ENCODE data around the gene SREBF2. TPM values are rescaled to one million over a fixed set of nuclear protein-coding genes. Genes with fewer than 3 reads are reported as not detected.

The SREBF2 gene
- total and polyA plus RNA-seq, 2 donors (not counting 1 experiment from before 2014, with no cell fraction given), result 116 to 287 TPM

GRCh38 chr22:41810022-41810421 lies 22.9 kb upstream of the SREBF2 start:
- Mint-ChIP-seq H3K4me1 (no peaks in the 10 kb centered on the region), H3K27ac (no peak overlapping the region), H3K27me3 (no peaks in the 10 kb centered on the region), H3K9me3 (ENCODE audit: insufficient read depth) (no peaks in the 10 kb centered on the region), H3K4me3 (no peak overlapping the region)
- H3K27ac ChIP-seq (ENCODE audit: low read length in 2 of 2), result no peak overlapping the region
- TF ChIP-seq CTCF (IDR thresholded peaks at IDR 0.05) (no peak), EZH2 (IDR thresholded peaks at IDR 0.05; ENCODE audit: borderline replicate concordance, insufficient read depth, low read depth, low read length, poor library complexity, severe bottlenecking) (no peak)
- no peak overlapping the region for H3K4me2 ChIP-seq (replicated peaks; ENCODE audit: low read depth, low read length, poor library complexity, severe bottlenecking)
- H3K9me3 ChIP-seq (ENCODE audit: control extremely low read depth in 1 of 3, control insufficient read depth in 2 of 3, insufficient read depth in 1 of 3, low read length in 2 of 3), result no peaks in the 10 kb centered on the region
- no peak overlapping the region for H2AFZ ChIP-seq (ENCODE audit: insufficient read depth, low read depth, low read length, poor library complexity, severe bottlenecking)
- H3K4me1 ChIP-seq (ENCODE audit: control insufficient read depth in 2 of 2, insufficient read depth in 2 of 2, low read length in 2 of 2), result no peaks in the 10 kb centered on the region
- WGBS (ENCODE audit: insufficient coverage), result 92% methylated on average over 12 of the region's 12 CpGs
- no peaks in the 10 kb centered on the region for H3K27me3 ChIP-seq (replicated peaks in 1 of 4; ENCODE audit: control extremely low read depth in 1 of 4, control insufficient read depth in 3 of 4, insufficient read depth in 4 of 4, low read length in 3 of 4)
- POLR2A ChIA-PET, result interaction anchor here (0.7 kb wide), 1 partner anchor 741 kb away, joined by 6 read pairs; no protein-coding TSS in a partner anchor
- no peak overlapping the region for H3K9ac ChIP-seq (ENCODE audit: low read length)
- H3K4me3 ChIP-seq (ENCODE audit: control extremely low read depth in 1 of 5, extremely low read depth in 1 of 5, insufficient read depth in 1 of 5, low read depth in 2 of 5, low read length in 4 of 5), result no peak overlapping the region
- H3K79me2 ChIP-seq (ENCODE audit: control insufficient read depth, insufficient read depth, low read length), result peaks cover 17% of the 10 kb centered on the region
- intact Hi-C loops (cut with micrococcal nuclease), result no loop called here
- no peak for ATAC-seq (ENCODE audit: low read depth)
- DNase-seq, result no peak
- CTCF ChIA-PET, result interaction anchor here (0.6 to 1.3 kb wide), 3 partner anchors 63 to 141 kb away, joined by 3 to 4 read pairs (median 3); no protein-coding TSS in a partner anchor
- H3K36me3 ChIP-seq (replicated peaks in 1 of 2; ENCODE audit: control extremely low read depth in 1 of 2, control insufficient read depth in 1 of 2, extremely low read depth in 1 of 2, insufficient read depth in 2 of 2, low read length in 1 of 2), result peaks cover 0 to 39% of the 10 kb centered on the region in 2 experiments
- H4K20me1 ChIP-seq (ENCODE audit: control insufficient read depth, insufficient read depth, low read length, poor library complexity, severe bottlenecking), result no peaks in the 10 kb centered on the region

- 99% methylated on average over 13 of the region's 16 CpGs for WGBS (ENCODE audit: insufficient coverage)
- no peak for DNase-seq
- no peak overlapping the region for H3K4me3 ChIP-seq (ENCODE audit: control extremely low read depth in 1 of 5, extremely low read depth in 1 of 5, insufficient read depth in 1 of 5, low read depth in 2 of 5, low read length in 4 of 5)
- Mint-ChIP-seq H3K4me3 (no peak overlapping the region), H3K27ac (no peak overlapping the region), H3K4me1 (no peaks in the 10 kb centered on the region), H3K9me3 (ENCODE audit: insufficient read depth) (no peaks in the 10 kb centered on the region), H3K27me3 (no peaks in the 10 kb centered on the region)
- H3K79me2 ChIP-seq (ENCODE audit: control insufficient read depth, insufficient read depth, low read length), result peaks cover 7% of the 10 kb centered on the region
- H3K36me3 ChIP-seq (replicated peaks in 1 of 2; ENCODE audit: control extremely low read depth in 1 of 2, control insufficient read depth in 1 of 2, extremely low read depth in 1 of 2, insufficient read depth in 2 of 2, low read length in 1 of 2), result peaks cover 0 to 46% of the 10 kb centered on the region in 2 experiments
- no peak for TF ChIP-seq EZH2 (IDR thresholded peaks at IDR 0.05; ENCODE audit: borderline replicate concordance, insufficient read depth, low read depth, low read length, poor library complexity, severe bottlenecking)
- H4K20me1 ChIP-seq (ENCODE audit: control insufficient read depth, insufficient read depth, low read length, poor library complexity, severe bottlenecking), result no peaks in the 10 kb centered on the region
- no peak overlapping the region for H2AFZ ChIP-seq (ENCODE audit: insufficient read depth, low read depth, low read length, poor library complexity, severe bottlenecking)
- intact Hi-C loops (cut with micrococcal nuclease), result no loop called here
- no peaks in the 10 kb centered on the region for H3K4me1 ChIP-seq (ENCODE audit: control insufficient read depth in 2 of 2, insufficient read depth in 2 of 2, low read length in 2 of 2)
- H3K9me3 ChIP-seq (ENCODE audit: control extremely low read depth in 1 of 3, control insufficient read depth in 2 of 3, insufficient read depth in 1 of 3, low read length in 2 of 3), result no peaks in the 10 kb centered on the region
- H3K4me2 ChIP-seq (replicated peaks; ENCODE audit: low read depth, low read length, poor library complexity, severe bottlenecking), result no peak overlapping the region
- no peaks in the 10 kb centered on the region for H3K27me3 ChIP-seq (replicated peaks in 1 of 4; ENCODE audit: control extremely low read depth in 1 of 4, control insufficient read depth in 3 of 4, insufficient read depth in 4 of 4, low read length in 3 of 4)
- H3K9ac ChIP-seq (ENCODE audit: low read length), result no peak overlapping the region
- CTCF ChIA-PET, result interaction anchor here (0.8 to 1.2 kb wide), 2 partner anchors 9 to 116 kb away, joined by 3 read pairs; no protein-coding TSS in a partner anchor
- no peak for ATAC-seq (ENCODE audit: low read depth)
- H3K27ac ChIP-seq (ENCODE audit: low read length in 2 of 2), result no peak overlapping the region
- POLR2A ChIA-PET, result no interaction called here
Measured at GRCh38 chr22:41812805-41813545, 19.9 kb upstream of the SREBF2 start.
